ENCODE data around the gene LETMD1.
"Not testable (repeated sequence)": the region's sequence is repeated elsewhere in the genome, so short reads cannot be mapped to it uniquely, and the experiment has no call there.

The LETMD1 gene, protein sequence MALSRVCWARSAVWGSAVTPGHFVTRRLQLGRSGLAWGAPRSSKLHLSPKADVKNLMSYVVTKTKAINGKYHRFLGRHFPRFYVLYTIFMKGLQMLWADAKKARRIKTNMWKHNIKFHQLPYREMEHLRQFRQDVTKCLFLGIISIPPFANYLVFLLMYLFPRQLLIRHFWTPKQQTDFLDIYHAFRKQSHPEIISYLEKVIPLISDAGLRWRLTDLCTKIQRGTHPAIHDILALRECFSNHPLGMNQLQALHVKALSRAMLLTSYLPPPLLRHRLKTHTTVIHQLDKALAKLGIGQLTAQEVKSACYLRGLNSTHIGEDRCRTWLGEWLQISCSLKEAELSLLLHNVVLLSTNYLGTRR

DNA sequence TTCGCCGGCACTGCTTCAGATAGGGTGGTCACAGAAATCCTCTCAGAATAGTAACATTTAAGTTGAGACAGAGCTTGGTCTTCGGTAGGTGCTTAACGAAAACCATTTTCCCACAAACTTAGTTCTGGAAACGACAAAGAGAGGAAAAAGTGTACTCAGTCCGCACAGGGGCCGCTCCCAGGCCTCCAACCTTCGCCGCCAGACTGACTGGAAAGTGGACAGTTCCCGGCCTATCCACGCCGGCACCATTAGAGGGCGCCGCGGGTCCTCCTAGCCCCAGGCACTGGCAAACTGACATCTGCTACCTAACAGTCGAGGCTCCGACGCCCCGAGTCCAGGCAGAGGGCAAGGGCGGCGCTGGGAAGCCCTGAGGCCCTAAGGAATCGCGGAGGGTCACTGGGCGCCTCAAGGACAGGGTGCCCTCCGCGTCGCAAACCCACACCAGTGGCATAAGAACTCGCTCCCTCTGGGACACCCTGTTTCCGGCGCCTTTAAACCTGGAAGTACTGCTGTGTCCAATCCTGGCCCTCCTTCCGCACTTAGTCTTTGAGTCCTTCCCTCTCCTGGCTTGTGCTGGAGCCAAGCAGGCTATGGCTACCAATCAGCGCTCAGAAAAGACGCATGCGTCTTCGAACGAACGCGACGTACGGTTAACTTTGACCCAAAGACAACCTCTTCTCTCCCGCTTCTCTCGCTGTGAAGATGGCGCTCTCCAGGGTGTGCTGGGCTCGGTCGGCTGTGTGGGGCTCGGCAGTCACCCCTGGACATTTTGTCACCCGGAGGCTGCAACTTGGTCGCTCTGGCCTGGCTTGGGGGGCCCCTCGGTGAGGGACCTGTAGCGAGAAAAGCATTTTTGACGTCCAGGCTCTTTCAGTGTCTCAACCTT lies at the start of gene LETMD1:
TSS of gene LETMD1 (plus strand) at position 673 of the 886 bp plus-strand sequence. CDS start at position 703, 30 bp downstream.
- peak; percentile 98 for DNase-seq

DNA sequence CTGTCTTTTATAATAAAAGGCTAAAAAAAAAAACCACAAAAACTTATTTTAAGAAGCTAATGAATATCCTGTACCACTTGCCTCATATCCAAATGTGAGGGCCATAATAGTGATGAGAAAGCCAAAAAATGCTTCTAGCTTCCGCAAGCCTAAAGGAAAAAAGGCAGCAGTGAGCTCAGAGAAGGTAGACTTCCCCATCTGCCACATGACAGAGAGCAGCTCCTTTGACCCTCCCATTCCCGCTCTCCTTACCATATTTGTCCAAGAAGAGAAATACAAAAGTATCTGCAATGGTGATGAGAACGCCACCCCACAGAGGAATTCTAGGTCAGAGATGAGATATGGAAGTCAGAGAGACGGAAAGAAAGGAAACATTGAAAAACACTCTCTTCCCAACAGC lies 49.0 kb upstream of the LETMD1 start:
- no peak for DNase-seq

DNA sequence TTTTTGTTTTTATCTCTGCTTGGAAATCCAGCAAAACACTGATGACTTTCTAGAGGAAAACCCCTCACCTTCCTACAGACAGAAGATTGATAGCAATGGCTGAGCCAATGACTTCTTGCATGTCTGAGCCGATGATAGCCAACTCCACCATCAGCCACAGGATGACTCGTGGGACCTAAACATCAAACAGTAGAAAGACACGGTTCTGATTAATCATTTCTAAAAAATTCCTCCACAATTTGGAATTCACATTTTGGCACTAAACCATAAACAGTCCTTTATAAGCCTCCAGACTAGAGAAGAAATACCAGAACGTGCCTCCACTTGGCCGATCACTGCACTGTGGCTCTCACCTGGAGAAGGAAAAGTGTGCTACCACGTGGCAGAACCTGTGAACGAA lies 47.9 kb upstream of the LETMD1 start:
- no peak for DNase-seq

DNA sequence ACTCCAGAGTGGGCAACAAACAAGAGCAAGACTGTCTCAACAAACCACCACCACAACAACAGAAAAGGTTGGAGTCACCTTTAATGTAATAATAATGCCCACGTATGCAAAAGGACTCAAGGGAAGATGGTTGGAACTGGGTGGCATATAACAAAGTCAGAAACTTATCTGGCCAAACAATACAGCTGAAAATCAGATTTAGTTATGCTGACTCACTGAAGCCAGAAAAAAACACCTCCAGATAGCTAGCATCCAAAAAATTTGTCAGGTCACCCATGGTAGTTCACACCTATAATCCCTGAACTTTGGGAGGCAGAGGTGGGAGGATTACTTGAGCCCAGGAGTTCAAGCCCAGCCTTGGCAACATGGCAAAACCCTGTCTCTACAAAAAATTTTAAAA lies 46.3 kb upstream of the LETMD1 start:
- DNase-seq = no peak

DNA sequence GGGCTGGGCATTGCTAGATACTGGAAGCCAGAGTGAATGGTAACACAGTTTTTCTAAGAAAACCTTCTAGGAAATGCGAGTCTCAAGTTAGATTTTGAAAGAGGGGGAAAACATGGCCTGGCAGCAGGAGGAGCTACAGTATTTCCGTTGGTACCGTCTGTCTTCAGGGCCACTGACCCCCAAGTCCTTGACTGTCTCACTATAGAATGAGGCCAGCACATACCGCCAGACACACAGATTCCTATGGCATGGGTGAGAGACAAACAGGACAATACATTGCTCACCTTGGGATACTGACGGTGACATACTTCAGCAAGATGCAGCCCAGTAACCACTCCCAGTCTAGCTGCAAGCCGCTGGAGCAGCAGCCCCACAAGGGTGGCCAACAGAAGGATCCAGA lies 43.6 kb upstream of the LETMD1 start:
- DNase-seq = no peak

DNA sequence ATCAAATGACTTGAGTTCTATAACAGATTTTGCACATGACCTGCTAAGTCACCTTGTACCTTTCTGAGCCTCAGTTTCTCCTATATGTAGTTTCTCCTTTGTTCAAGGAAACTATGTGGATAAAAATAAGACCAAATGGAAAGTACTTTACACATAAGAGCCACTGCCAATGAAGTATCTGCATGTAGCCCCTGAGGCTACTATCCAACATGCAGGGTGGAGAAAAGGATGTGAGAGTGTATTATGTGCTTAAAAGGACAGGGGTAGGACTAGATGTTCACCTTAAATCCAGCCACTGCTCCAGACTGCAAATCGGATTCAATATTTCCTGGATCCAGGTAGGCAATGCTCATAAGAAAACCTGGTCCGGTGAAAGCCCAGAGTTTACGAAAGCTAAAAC lies 43.1 kb upstream of the LETMD1 start:
- DNase-seq = no peak

DNA sequence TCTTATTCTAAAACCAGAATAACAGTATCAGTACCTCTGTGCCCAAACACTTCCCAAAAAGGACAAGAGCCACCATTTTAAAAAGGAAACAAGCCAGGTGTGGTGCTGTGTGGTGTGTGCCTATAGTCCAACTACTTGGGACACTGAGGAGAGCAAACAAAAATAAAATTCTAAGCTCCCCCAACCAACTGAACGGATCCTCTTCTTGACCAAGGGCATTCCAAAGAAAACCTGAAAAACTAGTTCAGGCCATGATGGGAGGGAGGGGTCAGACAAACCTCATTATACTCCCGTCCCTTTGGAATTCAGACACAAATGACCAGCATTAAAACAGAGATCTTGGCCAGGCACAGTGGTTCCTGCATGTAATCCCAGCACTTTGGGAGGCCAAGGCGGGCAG lies 42.5 kb upstream of the LETMD1 start:
- no peak for DNase-seq

DNA sequence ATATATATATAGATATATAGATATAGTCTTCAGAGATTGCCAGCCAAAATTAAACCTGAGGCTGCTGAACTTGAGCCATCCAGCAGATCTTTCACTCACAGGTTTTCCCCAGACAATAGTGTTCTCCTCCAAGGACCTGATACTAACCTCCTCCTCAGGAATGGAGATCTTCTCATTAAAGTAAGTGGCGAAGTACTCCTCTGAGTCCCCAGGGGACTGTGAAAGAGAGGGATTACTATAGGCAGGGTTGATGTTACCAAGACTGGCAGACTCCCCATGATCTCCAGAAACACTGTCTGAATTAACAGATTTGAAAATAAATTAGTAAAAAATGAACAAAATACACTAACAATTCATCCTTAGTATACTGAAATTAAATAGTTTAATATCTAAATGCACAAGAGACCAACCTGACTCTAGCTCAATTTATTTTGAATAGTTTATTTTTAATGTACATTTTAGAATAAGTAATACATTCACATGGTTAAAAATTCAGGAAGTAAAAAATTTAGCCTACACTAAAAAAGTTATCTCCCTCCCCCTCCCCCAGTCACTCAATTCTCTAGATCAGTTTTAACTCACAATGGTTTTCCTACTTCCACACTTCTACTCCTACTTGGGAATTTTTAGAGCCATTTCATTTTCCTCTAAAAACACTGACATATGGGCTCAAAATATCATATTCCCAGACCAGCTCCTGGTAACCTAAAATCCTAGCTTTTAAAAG lies 39.6 kb upstream of the LETMD1 start:
- DNase-seq = no peak

DNA sequence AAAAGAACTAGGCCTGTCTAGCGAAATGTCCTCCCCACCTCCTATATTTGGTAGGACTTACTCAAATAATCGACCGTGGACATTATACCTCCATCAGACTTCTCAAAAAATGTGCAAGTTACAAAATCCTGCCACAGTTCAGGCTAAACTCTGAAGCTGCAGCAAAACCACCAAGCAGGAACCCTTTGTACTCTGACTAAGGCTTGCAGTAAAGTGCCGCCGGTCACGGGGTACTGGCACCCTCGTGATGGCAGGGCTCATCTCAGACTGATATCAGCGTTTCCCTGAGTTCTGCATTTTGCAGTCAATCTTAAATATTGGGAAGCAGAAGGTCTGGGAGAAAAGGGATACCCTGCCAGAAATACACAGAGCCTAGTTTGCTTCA lies 39.1 kb upstream of the LETMD1 start:
- DNase-seq = no peak

DNA sequence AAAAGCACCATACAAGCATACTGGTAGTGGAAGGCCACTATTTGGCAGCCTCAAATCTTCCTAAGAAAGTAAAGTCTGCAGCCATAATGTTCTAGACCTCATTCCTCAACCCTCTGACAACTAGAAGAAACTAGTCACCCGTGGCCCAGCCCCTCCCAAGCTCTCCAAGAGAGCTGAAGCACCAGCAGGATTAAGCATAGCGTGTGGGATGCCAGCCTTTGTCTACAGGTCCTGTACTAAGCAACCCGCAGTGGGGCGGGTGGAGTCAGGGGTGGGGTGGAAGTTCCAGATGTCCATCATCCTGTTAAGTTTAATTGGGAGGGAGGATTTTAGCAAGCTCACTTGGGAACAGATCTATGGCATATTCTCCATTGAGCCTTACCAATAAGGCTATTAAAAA lies 36.2 kb upstream of the LETMD1 start:
- DNase-seq = peak; percentile 45

DNA sequence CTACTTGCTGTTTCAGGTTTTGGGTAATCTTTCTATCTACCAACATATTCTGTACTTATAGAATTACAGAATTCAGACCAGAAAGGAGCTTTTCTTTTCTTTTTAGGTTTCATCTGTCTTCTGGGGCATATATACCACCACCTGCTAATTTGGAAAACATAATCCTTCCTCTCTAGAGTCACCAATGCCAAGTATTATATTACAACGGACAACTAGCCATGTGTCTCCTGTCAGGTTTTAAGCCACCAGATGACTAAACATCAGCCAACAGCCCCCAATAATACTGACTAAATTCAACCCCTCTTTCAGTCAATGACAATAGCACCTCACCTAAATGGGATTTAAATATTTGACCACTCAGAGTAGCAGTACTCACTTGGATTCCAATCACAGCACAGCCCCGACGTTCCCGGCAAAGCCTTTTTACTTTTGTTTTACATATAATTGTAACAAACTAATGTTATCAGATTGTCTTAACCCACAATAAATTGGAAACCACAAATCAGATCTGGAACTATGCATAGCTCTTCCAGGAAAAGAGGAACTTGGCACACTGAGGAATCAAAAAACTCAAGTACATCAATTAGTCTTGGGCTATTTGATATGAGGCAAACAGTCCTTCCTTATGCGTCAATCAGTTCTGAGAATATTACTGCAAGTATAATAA lies 35.4 kb upstream of the LETMD1 start:
- no peak for DNase-seq

DNA sequence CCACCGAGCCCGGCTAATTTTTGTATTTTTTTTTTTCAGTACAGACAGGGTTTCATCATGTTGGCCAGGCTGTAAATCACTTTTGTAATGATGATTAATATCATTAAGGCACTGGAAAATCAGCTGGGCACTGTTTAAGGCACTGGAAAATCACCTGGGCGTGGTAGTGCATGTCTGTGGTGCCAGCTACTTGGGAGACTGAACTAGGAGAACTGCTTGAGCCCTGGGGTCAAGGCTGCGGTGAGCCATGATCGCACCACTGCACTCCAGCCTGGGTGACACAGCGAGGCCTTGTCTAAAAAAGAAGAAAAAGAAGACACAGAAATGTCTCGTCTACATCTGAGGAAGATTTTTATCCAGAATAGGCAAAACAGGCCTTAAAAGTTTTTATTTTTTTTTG lies 34.7 kb upstream of the LETMD1 start:
- no peak for DNase-seq

DNA sequence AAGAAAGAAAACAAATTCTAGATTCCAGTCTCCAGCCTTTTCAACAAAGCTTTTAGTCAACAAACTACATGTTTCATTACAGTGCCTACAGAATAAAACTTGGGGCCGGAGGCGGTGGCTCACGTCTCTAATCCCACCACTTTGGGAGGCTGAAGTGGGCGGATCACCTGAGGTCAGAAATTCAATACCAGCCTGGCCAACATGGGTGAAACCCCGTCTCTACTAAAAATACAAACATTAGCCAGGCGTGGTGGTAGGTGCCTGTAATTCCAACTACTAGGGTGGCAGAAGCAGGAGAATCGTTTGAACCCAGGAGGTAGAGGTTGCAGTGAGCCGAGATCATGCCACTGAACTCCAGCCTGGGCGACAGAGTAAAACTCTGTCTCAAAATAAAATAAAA lies 33.7 kb upstream of the LETMD1 start:
- DNase-seq = not testable (repeated sequence)

DNA sequence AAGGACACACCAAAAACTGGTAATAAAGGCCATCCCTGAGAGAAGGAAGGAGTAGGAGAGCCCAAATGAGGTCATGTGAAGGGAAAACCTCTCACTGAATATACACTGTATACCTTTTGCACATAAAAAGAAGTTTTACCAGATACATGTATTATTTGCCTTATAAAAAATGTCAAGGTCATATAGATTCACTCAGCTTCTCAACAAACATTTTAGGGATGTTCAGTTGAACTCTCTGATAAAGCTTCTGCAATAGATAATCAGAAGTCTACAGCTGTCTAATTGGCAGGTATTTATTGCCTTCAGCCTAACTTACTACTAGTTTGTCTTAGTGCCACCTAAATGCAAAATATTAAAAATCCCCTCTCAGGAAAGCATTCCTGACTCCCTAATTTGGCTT lies 30.7 kb upstream of the LETMD1 start:
- DNase-seq = no peak

DNA sequence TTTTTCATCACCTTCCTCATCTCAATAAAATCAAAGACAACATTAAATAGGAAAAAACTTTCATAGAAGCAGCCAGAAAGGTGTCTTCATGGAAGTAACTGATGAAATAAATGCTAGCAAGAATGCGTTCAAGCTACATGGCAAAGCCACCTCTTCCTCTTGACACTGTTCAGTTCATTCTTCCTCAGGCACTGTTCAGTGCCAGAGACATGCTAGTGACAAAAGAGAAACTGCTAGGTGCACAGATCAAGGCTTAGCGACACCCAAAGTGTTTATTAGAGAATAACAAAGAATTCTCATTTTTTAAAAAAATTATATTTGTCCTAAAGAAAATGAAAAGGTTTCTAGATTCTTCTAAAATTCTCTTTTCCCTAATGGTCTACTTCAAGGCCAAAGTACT lies 29.2 kb upstream of the LETMD1 start:
- no peak for DNase-seq

DNA sequence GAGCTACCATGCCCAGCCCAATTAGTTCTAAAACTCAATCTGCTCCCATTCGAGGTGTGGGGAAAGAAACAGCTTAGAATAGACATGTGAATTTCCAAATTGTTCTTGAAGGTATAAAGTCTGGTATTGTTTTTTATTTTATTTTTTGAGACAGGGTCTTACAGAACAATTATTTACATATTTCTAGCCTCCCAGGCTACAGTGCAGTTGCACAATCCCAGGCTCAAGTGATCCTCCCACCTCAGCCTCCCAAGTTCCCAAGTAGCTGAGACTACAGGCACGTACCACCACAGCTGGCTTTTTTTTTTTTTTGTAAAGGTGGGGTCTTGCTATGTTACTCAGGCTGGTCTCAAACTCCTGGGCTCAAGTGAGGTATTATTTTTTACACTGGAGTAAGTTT lies 28.2 kb upstream of the LETMD1 start:
- no peak for DNase-seq

DNA sequence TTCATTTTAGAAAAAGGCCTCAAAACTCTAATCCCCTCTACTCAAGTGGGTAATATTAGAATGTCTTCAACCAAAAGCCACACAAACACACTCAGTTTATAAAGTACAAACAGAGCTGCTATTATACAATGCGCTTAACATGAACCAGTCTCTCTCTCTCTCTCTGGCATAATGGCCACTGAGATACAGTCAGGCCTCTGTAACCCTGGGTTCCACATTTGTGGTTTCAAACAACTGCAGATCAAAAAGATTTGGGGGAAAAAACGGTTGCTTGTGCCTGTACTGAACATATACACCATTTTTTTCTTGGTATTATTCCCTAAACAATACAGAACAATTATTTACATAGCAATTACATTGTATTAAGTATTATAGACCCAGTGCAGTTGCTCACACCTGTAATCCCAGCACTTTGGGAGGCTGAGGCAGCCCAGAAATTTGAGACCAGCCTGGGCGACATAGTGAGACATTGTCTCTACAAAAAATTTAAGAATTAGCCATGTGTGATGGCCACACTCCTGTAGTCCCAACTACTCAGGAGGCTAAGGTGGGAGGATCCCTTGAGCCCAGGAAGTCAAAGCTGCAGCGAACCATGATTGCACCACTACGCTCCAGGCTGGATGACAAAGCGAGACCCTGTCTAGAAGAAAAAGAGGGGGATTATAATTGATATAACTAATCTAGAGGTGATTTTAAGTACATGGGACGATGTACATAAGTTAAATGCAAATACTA lies 27.5 kb upstream of the LETMD1 start:
- no peak for DNase-seq

DNA sequence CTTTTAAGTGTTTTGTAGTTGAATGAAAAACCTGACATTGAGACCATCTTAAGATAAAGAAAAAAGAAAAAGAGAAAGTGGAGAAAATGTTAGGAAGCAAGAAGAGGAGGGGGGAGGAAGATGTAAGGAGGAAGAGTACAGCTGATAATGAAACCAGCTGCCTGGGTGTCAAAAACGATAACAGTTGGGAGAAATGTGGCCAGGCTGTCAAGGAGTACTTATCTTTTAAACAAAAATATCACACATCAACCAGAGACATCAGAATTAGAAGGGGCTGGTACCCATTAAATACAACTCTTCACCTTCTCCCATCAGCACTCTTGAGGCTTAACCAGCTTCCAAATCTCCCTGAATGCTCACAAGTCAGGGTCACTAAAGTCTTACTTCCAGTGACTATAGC lies 26.4 kb upstream of the LETMD1 start:
- no peak for DNase-seq

DNA sequence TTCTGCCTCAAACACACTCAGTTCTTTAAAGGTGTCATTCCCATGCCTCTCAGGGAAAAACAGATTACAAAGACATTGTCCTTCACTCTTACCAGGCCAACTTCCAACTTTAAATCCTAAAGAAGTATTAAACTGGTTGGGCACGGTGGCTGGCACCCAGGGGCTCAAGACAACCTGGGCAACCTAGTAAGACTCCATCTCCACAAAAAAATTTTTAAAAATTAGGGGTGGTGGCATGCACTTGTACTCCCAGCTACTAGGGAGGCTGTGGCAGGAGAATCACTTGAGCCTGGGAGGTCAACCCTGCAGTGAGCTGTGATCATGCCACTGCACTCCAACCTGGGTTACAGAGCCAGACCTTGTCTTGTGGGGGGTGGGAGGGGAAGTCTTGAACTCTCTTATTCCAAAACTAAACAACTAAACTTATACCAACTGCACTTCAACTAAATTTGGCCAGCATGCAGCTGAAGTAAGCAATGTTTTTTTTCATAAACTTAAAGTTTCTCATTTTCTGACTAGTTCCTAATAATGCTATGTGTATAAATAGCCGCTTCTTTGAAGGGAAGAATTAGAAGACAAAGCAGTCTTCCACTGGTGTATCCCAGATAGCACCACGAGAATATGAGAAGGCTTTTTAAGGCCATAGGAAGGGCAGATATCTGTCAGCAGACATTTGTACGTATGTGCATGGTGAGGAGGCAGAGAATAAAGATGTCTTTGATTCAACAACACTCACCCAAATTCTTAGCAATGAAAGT lies 24.3 kb upstream of the LETMD1 start:
- DNase-seq = no peak

DNA sequence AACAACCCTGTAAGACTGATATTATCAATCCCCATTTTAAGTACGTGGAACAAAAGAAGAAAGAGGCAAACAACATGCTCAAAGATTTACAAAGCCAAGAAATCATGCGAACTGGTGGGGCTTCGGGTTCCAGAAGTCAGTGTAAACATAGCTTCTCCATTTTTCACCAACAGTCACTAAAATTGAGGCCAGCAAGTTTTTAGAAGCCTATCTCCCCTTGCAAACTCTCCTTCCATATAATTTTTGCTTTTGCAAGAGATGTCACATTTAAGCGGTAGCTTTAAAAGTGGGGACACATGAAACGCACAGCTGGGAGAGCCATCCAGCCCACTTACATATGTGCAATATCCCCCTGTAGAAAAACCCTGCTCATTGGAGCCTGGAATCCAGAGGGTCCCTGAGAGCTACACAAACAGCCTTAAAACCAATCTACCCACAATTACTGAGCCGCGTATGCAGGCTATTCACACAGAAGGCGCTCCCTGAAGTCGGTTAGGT lies 22.7 kb upstream of the LETMD1 start:
- DNase-seq = peak; percentile 89
